DMS53 treated with DMSO at 0.1 percent for 48 hours (cell line): ENCODE measurements around the gene C1QTNF2.

Experiments
- DNase-seq: peaks from one replicate; lab custom pipeline; 2025; ENCODE audit not compliant: unreplicated experiment; lab: John Stamatoyannopoulos, UW

The C1QTNF2 gene

GRCh38 chr5:160375166-160375565 lies 4.7 kb upstream of the C1QTNF2 start:
- no peak for DNase-seq

GRCh38 chr5:160371294-160371693 lies 868 bp upstream of the C1QTNF2 start:
- DNase-seq = no peak

GRCh38 chr5:160370713-160371034 lies 248 bp upstream of the C1QTNF2 start:
- DNase-seq = no peak

- no peak for DNase-seq
These were observed 2.5 kb downstream of the C1QTNF2 start for GRCh38 chr5:160367885-160368284.

GRCh38 chr5:160367261-160367660 lies 3.2 kb downstream of the C1QTNF2 start:
- DNase-seq = no peak

GRCh38 chr5:160366230-160366629 lies 4.2 kb downstream of the C1QTNF2 start:
- no peak for DNase-seq

GRCh38 chr5:160363660-160364395 lies 6.6 kb downstream of the C1QTNF2 start:
- DNase-seq = no peak

- DNase-seq = no peak
These were observed 7.2 kb downstream of the C1QTNF2 start for GRCh38 chr5:160363211-160363610.

- DNase-seq = no peak
These were observed 8.7 kb downstream of the C1QTNF2 start for GRCh38 chr5:160361624-160362228.

- no peak for DNase-seq
These were observed 10.1 kb downstream of the C1QTNF2 start for GRCh38 chr5:160360310-160360709.

- DNase-seq = no peak
These were observed 10.6 kb downstream of the C1QTNF2 start for GRCh38 chr5:160359816-160360215.

GRCh38 chr5:160359242-160359641 lies 11.2 kb downstream of the C1QTNF2 start:
- no peak for DNase-seq

GRCh38 chr5:160357861-160358411 lies 12.5 kb downstream of the C1QTNF2 start:
- no peak for DNase-seq

- DNase-seq = no peak
These were observed 13.0 kb downstream of the C1QTNF2 start for GRCh38 chr5:160357394-160357793.

GRCh38 chr5:160356550-160357347 lies 13.7 kb downstream of the C1QTNF2 start:
- no peak for DNase-seq

GRCh38 chr5:160354666-160355065 lies 15.8 kb downstream of the C1QTNF2 start:
- no peak for DNase-seq

- no peak for DNase-seq
These were observed 17.0 kb downstream of the C1QTNF2 start for GRCh38 chr5:160353379-160353778.

GRCh38 chr5:160352308-160352707 lies 18.1 kb downstream of the C1QTNF2 start:
- DNase-seq = no peak

- DNase-seq = no peak
These were observed 20.5 kb downstream of the C1QTNF2 start for GRCh38 chr5:160349935-160350303.

GRCh38 chr5:160349249-160349934 lies 21.0 kb downstream of the C1QTNF2 start:
- no peak for DNase-seq

GRCh38 chr5:160348080-160348479 lies 22.3 kb downstream of the C1QTNF2 start:
- DNase-seq = no peak
